ENCODE results near the gene SCARB1. TPM values are rescaled to one million over a fixed set of nuclear protein-coding genes. Genes with fewer than 3 reads are reported as not detected.

The SCARB1 gene
- total and polyA plus RNA-seq, 2 donors (not counting 3 experiments of a cell fraction or from before 2014, with no cell fraction given): 125 to 141 TPM

- CTCF ChIA-PET: interaction anchor here (1.4 kb wide), 1 partner anchor 236 kb away, joined by 3 read pairs; no protein-coding TSS in a partner anchor
- FAIRE-seq (no peak), DNase-seq (ENCODE audit: low read depth, low spot score) (no peak)
- no TSS peak for BruUV-seq (replicated peaks)
- Histone ChIP-seq H3K27me3 (ENCODE audit: control insufficient read depth in 2 of 2, insufficient read depth in 2 of 2, low read length in 2 of 2) (peaks cover 0 to 4% of the 10 kb centered on the region in 2 experiments), H3K4me3 (replicated peaks in 1 of 3; ENCODE audit: insufficient read depth in 1 of 3, low read depth in 1 of 3, low read length in 3 of 3) (no peak overlapping the region), H3K27ac (ENCODE audit: insufficient read depth, low read depth, low read length) (no peak overlapping the region), H3K36me3 (ENCODE audit: control insufficient read depth in 2 of 2, extremely low read depth in 1 of 2, insufficient read depth in 2 of 2, low read length in 2 of 2) (no peaks in the 10 kb centered on the region), H3K9me1 (replicated peaks; ENCODE audit: control insufficient read depth, extremely low read depth, insufficient read depth, low read length) (no peaks in the 10 kb centered on the region), H3K9me3 (replicated peaks; ENCODE audit: control insufficient read depth, insufficient read depth, low read length) (no peaks in the 10 kb centered on the region), H3K9ac (replicated peaks; ENCODE audit: extremely low read depth, insufficient read depth, low read length) (no peak overlapping the region), H3K4me2 (ENCODE audit: insufficient read depth, low read length) (no peak overlapping the region), H3K79me2 (ENCODE audit: control insufficient read depth, insufficient read depth, low read length) (no peaks in the 10 kb centered on the region), H4K20me1 (replicated peaks; ENCODE audit: control insufficient read depth, extremely low read depth, insufficient read depth, low read length) (no peaks in the 10 kb centered on the region), H2AFZ (ENCODE audit: low read depth, low read length) (no peak overlapping the region), H3K4me1 (ENCODE audit: control insufficient read depth, extremely low read depth, insufficient read depth, low read length) (no peaks in the 10 kb centered on the region)
- TF ChIP-seq EZH2 (IDR thresholded peaks at IDR 0.05; ENCODE audit: borderline replicate concordance, low read depth, low read length, severe bottlenecking) (no peak), JUN (IDR thresholded peaks at IDR 0.05; ENCODE audit: borderline replicate concordance, insufficient read depth, insufficient read length, low read depth) (no peak), POLR2AphosphoS5 (IDR thresholded peaks at IDR 0.05; ENCODE audit: insufficient read depth, low read depth, low read length) (no peak), FOS (IDR thresholded peaks at IDR 0.05; ENCODE audit: borderline replicate concordance, insufficient read depth, low read length) (no peak), MYC (IDR thresholded peaks at IDR 0.05; ENCODE audit: low read depth, low read length) (no peak), POLR2A (IDR thresholded peaks at IDR 0.05; ENCODE audit: low read depth, low read length) (no peak), GATA2 (IDR thresholded peaks at IDR 0.05; ENCODE audit: insufficient read depth, insufficient read length, low read depth, low read length) (no peak)
- TF ChIP-seq, protein P1, sequence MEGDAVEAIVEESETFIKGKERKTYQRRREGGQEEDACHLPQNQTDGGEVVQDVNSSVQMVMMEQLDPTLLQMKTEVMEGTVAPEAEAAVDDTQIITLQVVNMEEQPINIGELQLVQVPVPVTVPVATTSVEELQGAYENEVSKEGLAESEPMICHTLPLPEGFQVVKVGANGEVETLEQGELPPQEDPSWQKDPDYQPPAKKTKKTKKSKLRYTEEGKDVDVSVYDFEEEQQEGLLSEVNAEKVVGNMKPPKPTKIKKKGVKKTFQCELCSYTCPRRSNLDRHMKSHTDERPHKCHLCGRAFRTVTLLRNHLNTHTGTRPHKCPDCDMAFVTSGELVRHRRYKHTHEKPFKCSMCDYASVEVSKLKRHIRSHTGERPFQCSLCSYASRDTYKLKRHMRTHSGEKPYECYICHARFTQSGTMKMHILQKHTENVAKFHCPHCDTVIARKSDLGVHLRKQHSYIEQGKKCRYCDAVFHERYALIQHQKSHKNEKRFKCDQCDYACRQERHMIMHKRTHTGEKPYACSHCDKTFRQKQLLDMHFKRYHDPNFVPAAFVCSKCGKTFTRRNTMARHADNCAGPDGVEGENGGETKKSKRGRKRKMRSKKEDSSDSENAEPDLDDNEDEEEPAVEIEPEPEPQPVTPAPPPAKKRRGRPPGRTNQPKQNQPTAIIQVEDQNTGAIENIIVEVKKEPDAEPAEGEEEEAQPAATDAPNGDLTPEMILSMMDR (IDR thresholded peaks at IDR 0.05; ENCODE audit: extremely low read depth in 1 of 2, insufficient read depth in 1 of 2, low read depth in 1 of 2, low read length in 2 of 2): no peak
- TF ChIP-seq, protein P2, sequence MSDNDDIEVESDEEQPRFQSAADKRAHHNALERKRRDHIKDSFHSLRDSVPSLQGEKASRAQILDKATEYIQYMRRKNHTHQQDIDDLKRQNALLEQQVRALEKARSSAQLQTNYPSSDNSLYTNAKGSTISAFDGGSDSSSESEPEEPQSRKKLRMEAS (IDR thresholded peaks at IDR 0.05; ENCODE audit: insufficient read depth, insufficient read length): no peak
- dilution Hi-C loops (cut with MboI; ENCODE audit: extremely low pct_ligation_motif_present, low sequenced_read_pairs): no loop called here
- intact Hi-C loops (cut with micrococcal nuclease): no loop called here
- POLR2A ChIA-PET: interaction anchor here (0.5 kb wide), 1 partner anchor 375 kb away, joined by 3 read pairs; no protein-coding TSS in a partner anchor
Measured at GRCh38 chr12:124754949-124755800, 108.5 kb downstream of the SCARB1 start.
